IMR-90 (cell line): ENCODE results near the gene CEBPB. TPM values are rescaled to one million over a fixed set of nuclear protein-coding genes. Genes with fewer than 3 reads are reported as not detected.

Experiments used
- ATAC-seq: fragments of 200-7000 bp; cut with Tn5 transposase; 2 replicates; pipeline ENCODE4 v1.9.1; 2020; ENCODE audit warnings: low read depth, mild to moderate bottlenecking, moderate library complexity
- Bru-seq: library from RNA; stranded (reverse); fragments of 400-500 nt; gene quantifications from one replicate; lab custom pipeline; 2021; lab: Mats Ljungman, UMichigan
- BruChase-seq, 2 experiments: library from RNA; stranded (reverse); fragments of 400-500 nt; gene quantifications; one replicate each; lab custom pipeline; 2021; lab: Mats Ljungman, UMichigan
- BruUV-seq: library from RNA; stranded (reverse); fragments of 400-500 nt; replicated peaks from 2 replicates; lab custom pipeline; 2021; lab: Mats Ljungman, UMichigan
- CTCF ChIA-PET: fragments of 300-600 bp; formaldehyde crosslinking; extraction: SDS; loops from one replicate; lab custom pipeline; 2021; ENCODE audit warnings: antibody characterized with exemption; lab: Yijun Ruan, JAX
- POLR2A ChIA-PET: fragments of 300-600 bp; sonication (Branson Sonifier 250); formaldehyde crosslinking; loops from one replicate; lab custom pipeline; 2022; ENCODE audit warnings: antibody characterized with exemption; ENCODE audit not compliant: unreplicated experiment; lab: Charles Lee
- DNase-seq: peaks from one replicate; pipeline ENCODE4 v3.0.0; 2013
- H2AFZ ChIP-seq: replicated peaks from 2 replicates; pipeline ENCODE3; 2013; ENCODE audit warnings: low read length, mild to moderate bottlenecking; ENCODE audit not compliant: poor library complexity
- H2AK5ac ChIP-seq: 2 replicates; pipeline ENCODE4 v1.6.1; 2013; ENCODE audit warnings: low read depth, low read length, inconsistent platforms
- H2AK9ac ChIP-seq: replicated peaks from 2 replicates; pipeline ENCODE3; 2013; ENCODE audit warnings: mild to moderate bottlenecking, low read depth, low read length, moderate library complexity; ENCODE audit not compliant: poor library complexity
- H2BK120ac ChIP-seq: 2 replicates; pipeline ENCODE4 v1.6.1; 2013; ENCODE audit warnings: low read depth, low read length, inconsistent platforms
- H2BK15ac ChIP-seq: 3 replicates; pipeline ENCODE4 v1.6.1; 2013; ENCODE audit warnings: low read depth, low read length, inconsistent platforms
- H2BK20ac ChIP-seq: 2 replicates; pipeline ENCODE4 v1.6.1; 2013; ENCODE audit warnings: low read depth, mild to moderate bottlenecking, inconsistent platforms, low read length, moderate library complexity
- H2BK5ac ChIP-seq: 2 replicates; pipeline ENCODE4 v1.6.1; 2013; ENCODE audit warnings: mild to moderate bottlenecking, low read depth, low read length, inconsistent platforms; ENCODE audit not compliant: poor library complexity, severe bottlenecking
- H3K14ac ChIP-seq: replicated peaks from 2 replicates; pipeline ENCODE4 v1.6.1; 2013; ENCODE audit warnings: low read depth, low read length, inconsistent platforms
- H3K18ac ChIP-seq: 2 replicates; pipeline ENCODE4 v1.6.1; 2013; ENCODE audit warnings: low read depth, low read length, control low read depth
- H3K23ac ChIP-seq: 2 replicates; pipeline ENCODE4 v1.6.1; 2013; ENCODE audit warnings: low read depth, low read length, inconsistent platforms
- H3K27ac ChIP-seq: 2 replicates; pipeline ENCODE4 v1.5.1; 2013; ENCODE audit warnings: mild to moderate bottlenecking, control low read depth, low read length; ENCODE audit not compliant: insufficient read depth
- H3K27me3 ChIP-seq: 2 replicates; pipeline ENCODE4 v1.6.1; 2013; ENCODE audit warnings: low read length; ENCODE audit not compliant: control insufficient read depth, insufficient read depth
- H3K36me3 ChIP-seq: 2 replicates; pipeline ENCODE4 v1.6.1; 2013; ENCODE audit warnings: low read length, mixed read lengths; ENCODE audit not compliant: control insufficient read depth, insufficient read depth
- H3K4ac ChIP-seq: 2 replicates; pipeline ENCODE4 v1.6.1; 2013; ENCODE audit warnings: low read depth, low read length, inconsistent platforms
- H3K4me1 ChIP-seq: 2 replicates; pipeline ENCODE4 v1.6.1; 2013; ENCODE audit warnings: low read length, mixed read lengths; ENCODE audit not compliant: control insufficient read depth, insufficient read depth
- H3K4me2 ChIP-seq: 2 replicates; pipeline ENCODE4 v1.6.1; 2013; ENCODE audit warnings: low read depth, mild to moderate bottlenecking, control low read depth, low read length, moderate library complexity
- H3K4me3 ChIP-seq: 2 replicates; pipeline ENCODE4 v1.5.1; 2013; ENCODE audit warnings: low read depth, mild to moderate bottlenecking, control low read depth, low read length, moderate library complexity; ENCODE audit not compliant: insufficient read depth
- H3K56ac ChIP-seq: 2 replicates; pipeline ENCODE4 v1.6.1; 2013; ENCODE audit warnings: low read length, inconsistent platforms; ENCODE audit not compliant: insufficient read depth; ENCODE audit errors: extremely low read depth
- H3K79me1 ChIP-seq, 2 experiments: 2 replicates each; pipeline ENCODE4 v1.6.1; 2013; ENCODE audit warnings: low read length in 2 of 2, inconsistent platforms in 1 of 2, low read depth in 1 of 2
- H3K9ac ChIP-seq: 2 replicates; pipeline ENCODE4 v1.6.1; 2013; ENCODE audit warnings: low read depth, low read length, control low read depth
- H3K9me1 ChIP-seq: 2 replicates; pipeline ENCODE4 v1.6.1; 2013; ENCODE audit warnings: low read length, inconsistent platforms; ENCODE audit not compliant: insufficient read depth
- H3K9me3 ChIP-seq: 2 replicates; pipeline ENCODE4 v1.6.1; 2013; ENCODE audit warnings: low read length; ENCODE audit not compliant: control insufficient read depth, insufficient read depth
- H4K20me1 ChIP-seq: 2 replicates; pipeline ENCODE4 v1.6.1; 2013; ENCODE audit warnings: low read length, inconsistent platforms; ENCODE audit not compliant: insufficient read depth
- H4K5ac ChIP-seq: 2 replicates; pipeline ENCODE4 v1.6.1; 2013; ENCODE audit warnings: mild to moderate bottlenecking, low read depth, low read length, control low read depth
- H4K8ac ChIP-seq, 2 experiments: 2 replicates each; pipeline ENCODE4 v1.6.1; 2013; ENCODE audit warnings: low read depth in 2 of 2, low read length in 2 of 2, control low read depth in 1 of 2, inconsistent platforms in 1 of 2
- H4K91ac ChIP-seq: 2 replicates; pipeline ENCODE4 v1.6.1; 2013; ENCODE audit warnings: low read depth, low read length, inconsistent platforms; ENCODE audit not compliant: insufficient read depth
- BHLHE40 ChIP-seq: fragments of 150-350 bp; IDR thresholded peaks from 2 replicates; pipeline ENCODE4 v1.6.1; 2016; ENCODE audit warnings: mild to moderate bottlenecking, low read depth, low read length
- CEBPB ChIP-seq: IDR thresholded peaks from 2 replicates; pipeline ENCODE4 v1.6.1; 2012; ENCODE audit warnings: low read depth, low read length, improper control_type of control experiment
- CHD1 ChIP-seq: IDR thresholded peaks from 2 replicates; pipeline ENCODE4 v1.6.1; 2012; ENCODE audit warnings: low read depth, low read length, improper control_type of control experiment
- CTCF ChIP-seq: conservative IDR thresholded peaks from 2 replicates; pipeline ENCODE4 v1.5.1; 2012; ENCODE audit warnings: mild to moderate bottlenecking, low read depth, low read length, improper control_type of control experiment
- ELK1 ChIP-seq: fragments of 150-350 bp; IDR thresholded peaks from 2 replicates; pipeline ENCODE4 v1.6.1; 2016; ENCODE audit warnings: low read depth, mild to moderate bottlenecking, low read length, moderate library complexity, borderline replicate concordance
- FOS ChIP-seq: fragments of 150-350 bp; IDR thresholded peaks from 2 replicates; pipeline ENCODE4 v1.6.1; 2016; ENCODE audit warnings: low read depth, low read length
- MAFK ChIP-seq: IDR thresholded peaks from 2 replicates; pipeline ENCODE4 v1.6.1; 2012; ENCODE audit warnings: low read depth, low read length, improper control_type of control experiment
- MAZ ChIP-seq: IDR thresholded peaks from 2 replicates; pipeline ENCODE4 v1.6.1; 2012; ENCODE audit warnings: low read depth, mild to moderate bottlenecking, low read length, improper control_type of control experiment, moderate library complexity, borderline replicate concordance
- NFE2L2 ChIP-seq: fragments of 150-350 bp; IDR thresholded peaks from 2 replicates; pipeline ENCODE4 v1.6.1; 2016; ENCODE audit warnings: low read depth, mild to moderate bottlenecking, low read length
- POLR2A ChIP-seq: IDR thresholded peaks from 2 replicates; pipeline ENCODE4 v1.6.1; 2012; ENCODE audit warnings: mild to moderate bottlenecking, low read depth, low read length
- RCOR1 ChIP-seq: IDR thresholded peaks from 2 replicates; pipeline ENCODE4 v1.6.1; 2012; ENCODE audit warnings: mild to moderate bottlenecking, low read length, improper control_type of control experiment; ENCODE audit not compliant: insufficient replicate concordance
- SMC3 ChIP-seq: fragments of 150-350 bp; IDR thresholded peaks from 2 replicates; pipeline ENCODE4 v1.6.1; 2016; ENCODE audit warnings: low read depth, mild to moderate bottlenecking, antibody characterized with exemption, low read length, moderate library complexity
- WGBS, 2 experiments: methylation state at CpG; one replicate each; pipeline versions ENCODE4 v1.1.5 to v1.1.7; 2013; ENCODE audit warnings: missing lambda C conversion rate in 2 of 2; ENCODE audit not compliant: insufficient read length in 1 of 2; ENCODE audit errors: extremely low coverage in 2 of 2; 5-methylcytosine and 5-hydroxymethylcytosine counted together
- dilution Hi-C: fragments of 300-500 bp; cut with HindIII; formaldehyde crosslinking; loops from one replicate; pipeline ENCODE4 v1.14.3; 2018; ENCODE audit warnings: low sequenced_read_pairs; ENCODE audit not compliant: unreplicated experiment
- in situ Hi-C: fragments of 300-500 bp; cut with MboI; formaldehyde crosslinking; loops from 3 replicates; pipeline ENCODE4 v1.14.3; 2019; ENCODE audit warnings: low sequenced_read_pairs, inconsistent platforms, mixed read lengths
- intact Hi-C: fragments of 100-400 bp; cut with micrococcal nuclease; formaldehyde crosslinking; loops from 2 replicates; pipeline ENCODE4 v1.10.0; 2022
- long read RNA-seq: library from polyadenylated mRNA; unstranded; transcript quantifications from one replicate; pipeline ENCODE4 v2.0.0, GENCODE V29; 2021; ENCODE audit not compliant: unreplicated experiment
- polyA plus RNA-seq, 3 experiments: library from polyadenylated mRNA; depleted of rRNA; stranded (reverse); fragments of >200 nt; gene quantifications; 2 replicates each; pipeline ENCODE4 v1.2.3, GENCODE V29; 2012; ENCODE audit warnings: low replicate concordance in 1 of 3
- total RNA-seq: library from RNA; depleted of rRNA; stranded (reverse); fragments of >200 nt; gene quantifications from 2 replicates; pipeline ENCODE4 v1.2.3, GENCODE V29; 2012; rRNA removed

Gene CEBPB
- 3.4 and 6.9 TPM in 2 replicates for total RNA-seq
- 17.4 and 33.6 TPM in 2 replicates for polyA plus RNA-seq (2012; rRNA removed)
- 18.5 and 103 TPM in 2 replicates for polyA plus RNA-seq (2012; cell fraction: cytosol; rRNA removed)
- polyA plus RNA-seq (2012; cell fraction: nucleus; rRNA removed; ENCODE audit: low replicate concordance), result 98.3 and 167 TPM in 2 replicates
- percentile 78 among the genes with signal in this experiment for Bru-seq, nascent RNA
- BruChase-seq, experiment 1, labeled RNA remaining after a 6-hour chase, result percentile 70 among the genes with signal in this experiment
- percentile 88 among the genes with signal in this experiment for BruChase-seq, experiment 2, labeled RNA remaining after a 2-hour chase
- long read RNA-seq, transcript CEBPB-201 (1 exons, 1,956 nt), result major isoform, 227 of 237 reads
- long read RNA-seq, partial matches to known transcripts, result 0 of 237 reads
- long read RNA-seq, other reads (novel, unspliced or antisense), result 10 of 237 reads

- in situ Hi-C loops (loop anchor here (5.0 kb wide), 2 partner anchors 117 to 192 kb away; no protein-coding TSS in a partner anchor), intact Hi-C loops (loop anchor here (1.0 to 5.0 kb wide), 6 partner anchors 62 to 274 kb away; no protein-coding TSS in a partner anchor), dilution Hi-C loops (no loop called here)
- peak within 1 kb of the TSS; percentile 95 for H3K4me3 ChIP-seq
- ATAC-seq (peak; percentile 77), DNase-seq (peak; percentile 88)
- no peaks in the 10 kb centered on the region for H3K9me3 ChIP-seq
- H3K18ac ChIP-seq, result peak within 1 kb of the TSS; percentile 66
- ChIA-PET POLR2A (interaction anchor here (0.6 to 1.1 kb wide), 3 partner anchors 95 to 259 kb away, joined by 3 to 4 read pairs (median 4); no protein-coding TSS in a partner anchor), CTCF (interaction anchor here (0.8 to 1.6 kb wide), 3 partner anchors 13 to 383 kb away, joined by 3 to 5 read pairs (median 3); no protein-coding TSS in a partner anchor)
- peak within 1 kb of the TSS; percentile 87 for H3K56ac ChIP-seq
- H3K4me2 ChIP-seq, result peak within 1 kb of the TSS; percentile 31
- H3K14ac ChIP-seq, result peak within 1 kb of the TSS; percentile 99
- peaks cover 8% of the 10 kb centered on the region for H3K9me1 ChIP-seq
- no peaks in the 10 kb centered on the region for H3K27me3 ChIP-seq
- 0% methylated on average over 37 of the region's 89 CpGs; no CpG with 5 or more reads in 1 of the 2 experiments for WGBS, 2 experiments
- peak within 1 kb of the TSS; percentile 74 to 89; a peak in 3 of 4 replicates for H4K8ac ChIP-seq
- H3K4ac ChIP-seq, result peak within 1 kb of the TSS; percentile 98
- peaks cover 8 to 31% of the 10 kb centered on the region in 2 experiments; a peak in 3 of 4 replicates for H3K79me1 ChIP-seq
- 0 out of 2 replicates have a peak within 1 kb of the TSS, but pooled peaks have one; percentile 40 for H2BK20ac ChIP-seq
- H2AFZ ChIP-seq, result peak within 1 kb of the TSS; percentile 88
- peak within 1 kb of the TSS; percentile 90 for H2AK9ac ChIP-seq
- peaks cover 28% of the 10 kb centered on the region for H3K36me3 ChIP-seq
- H3K23ac ChIP-seq, result peak within 1 kb of the TSS; percentile 98
- peaks cover 17% of the 10 kb centered on the region for H3K4me1 ChIP-seq
- no peak within 1 kb of the TSS for H2BK15ac ChIP-seq
- no TSS peak for BruUV-seq
- peak within 1 kb of the TSS; percentile 75 for H4K5ac ChIP-seq
- H4K20me1 ChIP-seq, result peaks cover 39% of the 10 kb centered on the region
- peak within 1 kb of the TSS; percentile 94 for H4K91ac ChIP-seq
- H2BK5ac ChIP-seq, result peak within 1 kb of the TSS; percentile 98
- H2AK5ac ChIP-seq, result peak within 1 kb of the TSS; percentile 97
- H3K27ac ChIP-seq, result peak within 1 kb of the TSS; percentile 100
- peak within 1 kb of the TSS; percentile 100 for H3K9ac ChIP-seq
- peak within 1 kb of the TSS; percentile 87 for H2BK120ac ChIP-seq
- no peak for TF ChIP-seq NFE2L2
- TF ChIP-seq CTCF, result peak; percentile 81
- no peak for TF ChIP-seq FOS
- peak; percentile 95; the same call in 1 of the 2 replicates for TF ChIP-seq CHD1
- peak; percentile 69 for TF ChIP-seq MAZ
- TF ChIP-seq CEBPB, result no peak
- peak; percentile 99 for TF ChIP-seq POLR2A
- TF ChIP-seq ELK1, result no peak
- TF ChIP-seq MAFK, result no peak
- TF ChIP-seq RCOR1, result no peak
- peak; percentile 86 for TF ChIP-seq SMC3
- peak; percentile 95 for TF ChIP-seq BHLHE40
These were observed at the start of gene CEBPB for GRCh38 chr20:50190251-50191064. TSS of gene CEBPB (plus strand) at chr20:50190830. CDS start at chr20:50191034, 204 bp downstream.
